NCI-H345 treated with DMSO at 0.1 percent for 48 hours (cell line): ENCODE results near the gene RTBDN.

Experiments used
- DNase-seq: peaks from one replicate; lab custom pipeline; 2025; ENCODE audit not compliant: unreplicated experiment; lab: John Stamatoyannopoulos, UW

RTBDN gene

GRCh38 chr19:12793290-12794195 lies 40.8 kb downstream of the RTBDN start:
- peak; percentile 16 for DNase-seq

GRCh38 chr19:12792853-12793289 lies 41.5 kb downstream of the RTBDN start:
- no peak for DNase-seq

GRCh38 chr19:12792051-12792852 lies 42.1 kb downstream of the RTBDN start:
- no peak for DNase-seq

GRCh38 chr19:12791345-12792050 lies 42.9 kb downstream of the RTBDN start, which contains the start of gene JUNB:
TSS of gene JUNB (plus strand) at chr19:12791486. CDS start at chr19:12791772, 286 bp downstream.
- peak; percentile 24 for DNase-seq

- DNase-seq, result no peak
Observed at GRCh38 chr19:12790628-12791344, 43.6 kb downstream of the RTBDN start.

GRCh38 chr19:12789904-12790619 lies 44.3 kb downstream of the RTBDN start:
- DNase-seq, result no peak

- DNase-seq, result no peak
Observed at GRCh38 chr19:12789098-12789903, 45.1 kb downstream of the RTBDN start.

- DNase-seq, result no peak
Observed at GRCh38 chr19:12788682-12789097, 45.7 kb downstream of the RTBDN start.

GRCh38 chr19:12788042-12788681 lies 46.2 kb downstream of the RTBDN start:
- DNase-seq, result no peak

GRCh38 chr19:12787458-12787857 lies 46.9 kb downstream of the RTBDN start:
- no peak for DNase-seq

GRCh38 chr19:12786952-12787351 lies 47.4 kb downstream of the RTBDN start:
- DNase-seq, result no peak

- no peak for DNase-seq
Observed at GRCh38 chr19:12786141-12786870, 48.1 kb downstream of the RTBDN start.

- no peak for DNase-seq
Observed at GRCh38 chr19:12785431-12786031, 48.8 kb downstream of the RTBDN start.

GRCh38 chr19:12784871-12785430 lies 49.4 kb downstream of the RTBDN start:
- DNase-seq, result no peak

GRCh38 chr19:12784394-12784870 lies 49.9 kb downstream of the RTBDN start:
- no peak for DNase-seq

- DNase-seq, result no peak
Observed at GRCh38 chr19:12783849-12784393, 50.5 kb downstream of the RTBDN start.
